MM.1S (cell line): ENCODE measurements around the gene TTC17.
"Not testable (repeated sequence)": the region's sequence is repeated elsewhere in the genome, so short reads cannot be mapped to it uniquely, and the experiment has no call there.

Experiments
- DNase-seq: peaks from one replicate; pipeline ENCODE4 v3.0.0-alpha.2; 2015
- H2AFZ ChIP-seq: fragments of 300-600 bp; sonication (generic); 2 replicates; pipeline ENCODE4 v1.6.0; 2016; ENCODE audit warnings: antibody characterized with exemption, low read length
- H3F3A ChIP-seq: fragments of 300-600 bp; sonication (generic); 2 replicates; pipeline ENCODE4 v1.6.1; 2016; ENCODE audit warnings: mild to moderate bottlenecking, antibody characterized with exemption, low read length, moderate library complexity, mixed read lengths; ENCODE audit not compliant: insufficient read depth
- H3K27ac ChIP-seq: fragments of 300-600 bp; sonication (generic); 2 replicates; pipeline ENCODE4 v1.5.1; 2016; ENCODE audit warnings: mild to moderate bottlenecking, low read length
- H3K27me3 ChIP-seq: fragments of 300-600 bp; sonication (generic); replicated peaks from 2 replicates; pipeline ENCODE4 v1.6.0; 2016; ENCODE audit warnings: low read length; ENCODE audit not compliant: insufficient read depth
- H3K36me3 ChIP-seq: fragments of 300-600 bp; sonication (generic); replicated peaks from 2 replicates; pipeline ENCODE4 v1.6.1; 2016; ENCODE audit warnings: mild to moderate bottlenecking, low read length, mixed read lengths; ENCODE audit not compliant: insufficient read depth
- H3K4me1 ChIP-seq: fragments of 300-600 bp; sonication (generic); 2 replicates; pipeline ENCODE4 v1.6.1; 2016; ENCODE audit warnings: low read length, mixed read lengths
- H3K4me2 ChIP-seq: fragments of 300-600 bp; sonication (generic); 2 replicates; pipeline ENCODE4 v1.6.0; 2016; ENCODE audit warnings: low read depth, low read length
- H3K4me3 ChIP-seq: fragments of 300-600 bp; sonication (generic); 2 replicates; pipeline ENCODE4 v1.5.1; 2016; ENCODE audit warnings: low read length, mixed read lengths
- H3K79me2 ChIP-seq: fragments of 300-600 bp; sonication (generic); 2 replicates; pipeline ENCODE4 v1.6.1; 2016; ENCODE audit warnings: mixed run types, low read length, mixed read lengths
- H3K9ac ChIP-seq: fragments of 300-600 bp; sonication (generic); 2 replicates; pipeline ENCODE4 v1.6.1; 2016; ENCODE audit warnings: low read length, mixed read lengths
- H3K9me2 ChIP-seq: fragments of 300-600 bp; sonication (generic); replicated peaks from 2 replicates; pipeline ENCODE4 v1.6.1; 2016; ENCODE audit warnings: mild to moderate bottlenecking, low read length, mixed read lengths; ENCODE audit not compliant: insufficient read depth
- H3K9me3 ChIP-seq: fragments of 300-600 bp; sonication (generic); replicated peaks from 2 replicates; pipeline ENCODE4 v1.6.1; 2016; ENCODE audit warnings: mild to moderate bottlenecking, low read length, mixed read lengths; ENCODE audit not compliant: insufficient read depth
- H4K20me1 ChIP-seq: fragments of 300-600 bp; sonication (generic); 2 replicates; pipeline ENCODE4 v1.6.1; 2016; ENCODE audit warnings: mild to moderate bottlenecking, low read length, moderate library complexity, mixed read lengths; ENCODE audit not compliant: insufficient read depth
- EZH2 ChIP-seq: fragments of 300-600 bp; sonication (generic); optimal IDR thresholded peaks from 2 replicates; pipeline ENCODE3; 2017; ENCODE audit warnings: low read depth, mild to moderate bottlenecking, antibody characterized with exemption, low read length, mixed read lengths
- EZH2phosphoT487 ChIP-seq: fragments of 300-600 bp; sonication (generic); IDR thresholded peaks from 2 replicates; pipeline ENCODE4 v1.6.1; 2018; ENCODE audit warnings: antibody characterized with exemption, low read length
- TF ChIP-seq, protein P1 (sequence below): fragments of 300-600 bp; sonication (generic); IDR thresholded peaks from 2 replicates; pipeline ENCODE4 v1.5.1; 2016; ENCODE audit warnings: antibody characterized with exemption, low read length, mixed read lengths

Gene TTC17

GRCh38 chr11:43341159-43341558 is 17.6 kb upstream of the TTC17 start:
- H3K9ac ChIP-seq, result no peak overlapping the region
- H3K9me2 ChIP-seq, result no peaks in the 10 kb centered on the region
- no peak overlapping the region for H3K4me3 ChIP-seq
- H3K27ac ChIP-seq, result no peak overlapping the region
- peaks cover 16% of the 10 kb centered on the region; the same call in 1 of the 2 replicates for H3K36me3 ChIP-seq
- H3K9me3 ChIP-seq, result no peaks in the 10 kb centered on the region
- H3K4me2 ChIP-seq, result no peak overlapping the region
- no peak overlapping the region for H2AFZ ChIP-seq
- no peaks in the 10 kb centered on the region; the same call in 1 of the 2 replicates for H3F3A ChIP-seq
- TF ChIP-seq, protein P1, sequence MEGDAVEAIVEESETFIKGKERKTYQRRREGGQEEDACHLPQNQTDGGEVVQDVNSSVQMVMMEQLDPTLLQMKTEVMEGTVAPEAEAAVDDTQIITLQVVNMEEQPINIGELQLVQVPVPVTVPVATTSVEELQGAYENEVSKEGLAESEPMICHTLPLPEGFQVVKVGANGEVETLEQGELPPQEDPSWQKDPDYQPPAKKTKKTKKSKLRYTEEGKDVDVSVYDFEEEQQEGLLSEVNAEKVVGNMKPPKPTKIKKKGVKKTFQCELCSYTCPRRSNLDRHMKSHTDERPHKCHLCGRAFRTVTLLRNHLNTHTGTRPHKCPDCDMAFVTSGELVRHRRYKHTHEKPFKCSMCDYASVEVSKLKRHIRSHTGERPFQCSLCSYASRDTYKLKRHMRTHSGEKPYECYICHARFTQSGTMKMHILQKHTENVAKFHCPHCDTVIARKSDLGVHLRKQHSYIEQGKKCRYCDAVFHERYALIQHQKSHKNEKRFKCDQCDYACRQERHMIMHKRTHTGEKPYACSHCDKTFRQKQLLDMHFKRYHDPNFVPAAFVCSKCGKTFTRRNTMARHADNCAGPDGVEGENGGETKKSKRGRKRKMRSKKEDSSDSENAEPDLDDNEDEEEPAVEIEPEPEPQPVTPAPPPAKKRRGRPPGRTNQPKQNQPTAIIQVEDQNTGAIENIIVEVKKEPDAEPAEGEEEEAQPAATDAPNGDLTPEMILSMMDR, result no peak
- TF ChIP-seq EZH2phosphoT487 (no peak), EZH2 (no peak)
- no peak for DNase-seq
- no peaks in the 10 kb centered on the region for H3K4me1 ChIP-seq
- no peaks in the 10 kb centered on the region for H4K20me1 ChIP-seq
- H3K27me3 ChIP-seq, result no peaks in the 10 kb centered on the region
- H3K79me2 ChIP-seq, result no peaks in the 10 kb centered on the region

- H3K27me3 ChIP-seq, H3K79me2 ChIP-seq, H3K27ac ChIP-seq, H3K9ac ChIP-seq, H3K36me3 ChIP-seq, DNase-seq, H3K9me2 ChIP-seq, H4K20me1 ChIP-seq, H3K4me2 ChIP-seq, H3K9me3 ChIP-seq, H3F3A ChIP-seq, H3K4me3 ChIP-seq, H3K4me1 ChIP-seq, H2AFZ ChIP-seq: not testable (repeated sequence)
These were observed 7.3 kb upstream of the TTC17 start for GRCh38 chr11:43351426-43351825.

DNA sequence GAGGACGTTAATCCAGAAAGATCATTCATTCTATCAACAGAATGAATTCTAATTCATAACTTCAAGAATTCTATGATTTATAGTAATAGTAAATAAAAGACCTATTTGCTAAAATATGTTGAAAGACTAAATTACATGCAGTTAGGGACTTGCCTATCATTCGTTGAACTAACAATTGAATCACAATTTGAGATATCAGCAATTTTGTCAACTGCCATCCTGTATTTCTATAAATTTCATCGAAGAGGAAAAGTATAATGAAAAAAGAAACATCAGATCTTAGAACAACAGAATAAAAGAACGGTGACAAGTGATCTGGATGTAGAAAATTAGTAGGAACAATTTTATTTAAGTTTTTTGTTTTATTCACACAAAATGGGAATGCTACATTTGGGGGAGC is 4.4 kb upstream of the TTC17 start:
- DNase-seq, result no peak
- no peaks in the 10 kb centered on the region for H3K9me2 ChIP-seq
- H3K9me3 ChIP-seq, result no peaks in the 10 kb centered on the region
- no peaks in the 10 kb centered on the region for H3K36me3 ChIP-seq
- no peak overlapping the region for H3K4me3 ChIP-seq
- TF ChIP-seq EZH2 (no peak), EZH2phosphoT487 (no peak)
- TF ChIP-seq, protein P1, result no peak
- no peaks in the 10 kb centered on the region for H3K4me1 ChIP-seq
- no peak overlapping the region for H3K4me2 ChIP-seq
- H3K27me3 ChIP-seq, result no peaks in the 10 kb centered on the region
- no peaks in the 10 kb centered on the region for H4K20me1 ChIP-seq
- no peak overlapping the region for H2AFZ ChIP-seq
- H3K9ac ChIP-seq, result no peak overlapping the region
- peaks cover 5% of the 10 kb centered on the region; the same call in 1 of the 2 replicates for H3F3A ChIP-seq
- H3K27ac ChIP-seq, result no peak overlapping the region
- peaks cover 5% of the 10 kb centered on the region for H3K79me2 ChIP-seq

GRCh38 chr11:43356336-43356735 is 2.4 kb upstream of the TTC17 start:
- H3K79me2 ChIP-seq, result peaks cover 25% of the 10 kb centered on the region
- no peaks in the 10 kb centered on the region for H4K20me1 ChIP-seq
- H3F3A ChIP-seq, result peaks cover 13% of the 10 kb centered on the region
- no peaks in the 10 kb centered on the region for H3K27me3 ChIP-seq
- H3K36me3 ChIP-seq, result no peaks in the 10 kb centered on the region
- 0 out of 2 replicates have a peak, but pooled peaks cover 13% of the 10 kb centered on the region for H3K4me1 ChIP-seq
- no peak overlapping the region for H3K9ac ChIP-seq
- no peak overlapping the region for H3K4me2 ChIP-seq
- DNase-seq, result no peak
- no peak overlapping the region for H2AFZ ChIP-seq
- H3K4me3 ChIP-seq, result no peak overlapping the region
- no peak overlapping the region for H3K27ac ChIP-seq
- TF ChIP-seq, protein P1, result no peak
- TF ChIP-seq EZH2 (no peak), EZH2phosphoT487 (no peak)
- H3K9me2 ChIP-seq, result no peaks in the 10 kb centered on the region
- no peaks in the 10 kb centered on the region for H3K9me3 ChIP-seq
